GM12874 (cell line): ENCODE data around the gene TYMP.

Source experiments
- CTCF ChIP-seq: IDR thresholded peaks from 2 replicates; pipeline ENCODE4 v1.5.1; 2011; ENCODE audit warnings: low read depth, mild to moderate bottlenecking, control low read depth, low read length, moderate library complexity; ENCODE audit not compliant: insufficient read depth

TYMP gene

DNA sequence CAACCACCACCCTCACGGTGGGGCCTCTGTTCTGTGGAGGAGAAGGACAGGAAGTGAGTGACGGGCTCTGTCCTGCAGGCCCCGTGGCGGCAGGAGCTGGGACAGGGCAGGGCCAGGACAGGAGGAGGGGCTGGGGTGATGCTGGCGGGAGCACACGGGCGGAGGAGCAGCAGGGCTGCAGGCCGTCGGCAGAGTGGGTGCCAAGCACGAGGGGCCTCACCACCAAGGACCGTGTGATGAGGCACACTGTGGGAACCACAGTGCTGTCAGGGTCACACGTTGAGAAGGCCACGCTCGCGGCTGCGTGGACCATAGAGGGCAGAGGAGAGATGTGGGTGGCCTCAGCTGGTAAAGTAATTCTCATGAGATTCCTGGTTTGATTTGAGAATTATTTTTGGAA, 12.9 kb downstream of the TYMP start:
- no peak for TF ChIP-seq CTCF

DNA sequence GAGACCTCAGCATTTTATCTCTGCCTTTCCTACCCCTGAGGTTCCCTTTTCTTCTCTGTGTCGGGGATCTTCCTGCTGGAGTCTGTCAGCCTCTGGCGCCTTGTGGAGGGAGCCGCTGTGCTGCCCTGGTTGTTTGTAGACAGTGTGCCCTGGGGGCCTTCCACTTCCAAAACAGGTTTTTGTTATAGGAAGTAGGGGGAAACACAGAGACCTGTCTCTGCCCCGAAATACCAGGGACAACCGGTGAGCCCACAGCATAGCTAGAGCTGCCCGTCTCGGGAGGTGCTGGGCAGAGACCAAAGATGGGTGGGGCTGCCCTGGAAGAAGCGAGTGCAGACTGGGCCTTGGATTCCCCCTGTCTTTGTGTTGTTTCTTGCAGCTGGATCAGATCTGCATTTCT, 13.7 kb downstream of the TYMP start:
- TF ChIP-seq CTCF, result no peak

DNA sequence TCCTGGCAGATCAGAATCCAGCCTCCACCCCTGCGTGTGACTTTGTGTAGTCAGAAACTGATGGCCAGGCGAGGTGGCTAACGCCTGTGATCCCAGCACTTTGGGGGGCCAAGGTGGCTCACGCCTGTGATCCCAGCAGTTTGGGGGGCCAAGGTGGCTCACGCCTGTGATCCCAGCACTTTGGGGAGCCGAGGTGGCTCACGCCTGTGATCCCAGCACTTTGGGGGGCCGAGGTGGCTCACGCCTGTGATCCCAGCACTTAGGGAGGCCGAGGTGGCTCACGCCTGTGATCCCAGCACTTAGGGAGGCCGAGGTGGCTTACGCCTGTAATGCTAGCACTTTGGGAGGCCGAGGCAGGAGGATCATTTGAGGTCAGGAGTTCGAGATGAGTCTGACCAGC, 16.6 kb downstream of the TYMP start:
- no peak for TF ChIP-seq CTCF

- no peak for TF ChIP-seq CTCF
These were observed 20.9 kb downstream of the TYMP start for GRCh38 chr22:50508897-50509296.

GRCh38 chr22:50507991-50508884, 21.6 kb downstream of the TYMP start, which contains the start of gene NCAPH2:
Gene NCAPH2 (plus strand): TSS chr22:50508224. CDS start chr22:50508338, 114 bp downstream.
- TF ChIP-seq CTCF, result no peak

- no peak for TF ChIP-seq CTCF
These were observed 22.3 kb downstream of the TYMP start, which contains the start of gene LMF2 for GRCh38 chr22:50507421-50507990. Gene LMF2 (minus strand): TSS chr22:50507702. CDS start chr22:50507675, 27 bp downstream.

GRCh38 chr22:50506611-50507420, 23.0 kb downstream of the TYMP start:
- TF ChIP-seq CTCF, result no peak
